GM18517 (cell line): Measurements from ENCODE around the gene TFDP2.
"Not testable (repeated sequence)": the region's sequence is repeated elsewhere in the genome, so short reads cannot be mapped to it uniquely, and the experiment has no call there.

Source experiments
- ATAC-seq: cut with Tn5 transposase; IDR thresholded peaks from one replicate; pipeline ENCODE4 v1.9.1; 2021; ENCODE audit warnings: mild to moderate bottlenecking, moderate library complexity; ENCODE audit not compliant: unreplicated experiment

The TFDP2 gene

DNA sequence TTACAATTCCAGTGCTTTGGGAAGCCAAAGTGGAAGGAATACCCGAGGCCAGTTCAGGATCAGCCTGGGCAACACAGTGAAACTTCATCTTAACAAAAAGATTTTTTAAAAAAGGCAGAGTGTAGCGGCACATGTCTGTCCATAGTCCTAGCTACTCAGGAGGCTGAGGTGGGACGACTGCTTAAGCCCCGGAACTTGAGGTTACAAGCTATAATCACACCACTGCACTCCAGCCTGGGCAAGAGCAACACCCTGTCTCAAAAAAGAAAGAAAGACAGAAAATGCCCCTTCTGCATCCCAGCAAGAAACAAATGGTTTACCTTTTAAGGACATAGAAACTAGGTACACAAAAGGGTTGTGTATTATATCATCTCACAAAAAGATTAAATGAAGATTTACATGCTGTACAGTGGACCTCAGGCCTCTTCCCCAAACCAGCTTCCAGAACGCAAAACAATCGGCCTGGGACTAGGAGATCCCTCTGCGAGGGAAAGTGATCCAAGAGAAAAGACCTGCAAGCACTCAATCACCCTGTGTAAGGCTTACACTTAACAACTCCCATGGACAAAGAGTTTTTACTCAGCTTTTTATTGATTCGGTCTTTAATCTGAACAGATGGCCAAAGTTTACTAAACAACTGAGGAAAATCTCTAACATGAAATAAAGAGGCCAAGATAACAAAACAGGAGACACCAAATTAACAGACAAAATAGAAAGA, 21.2 kb downstream of the TFDP2 start:
- no peak for ATAC-seq

GRCh38 chr3:142124243-142124642, 25.1 kb downstream of the TFDP2 start:
- no peak for ATAC-seq

DNA sequence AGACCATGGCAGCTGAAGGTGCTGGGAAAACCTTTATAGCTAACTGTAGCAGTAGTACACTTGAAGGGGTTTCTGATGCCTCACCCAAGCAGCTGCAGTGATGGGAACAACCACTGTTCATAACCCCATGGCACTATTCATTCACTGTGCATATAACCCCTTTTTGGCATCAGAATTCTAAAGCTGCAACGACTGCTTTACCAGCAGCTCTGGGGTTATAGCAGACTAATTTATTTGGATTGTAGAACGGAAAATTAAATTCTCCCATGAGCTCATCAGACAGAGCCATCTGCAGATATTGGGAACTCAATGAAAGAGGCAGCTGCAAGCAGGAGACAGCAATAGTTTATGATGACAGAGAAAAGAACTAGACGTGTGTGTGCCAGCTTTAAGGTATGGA, 28.6 kb downstream of the TFDP2 start:
- ATAC-seq = no peak

DNA sequence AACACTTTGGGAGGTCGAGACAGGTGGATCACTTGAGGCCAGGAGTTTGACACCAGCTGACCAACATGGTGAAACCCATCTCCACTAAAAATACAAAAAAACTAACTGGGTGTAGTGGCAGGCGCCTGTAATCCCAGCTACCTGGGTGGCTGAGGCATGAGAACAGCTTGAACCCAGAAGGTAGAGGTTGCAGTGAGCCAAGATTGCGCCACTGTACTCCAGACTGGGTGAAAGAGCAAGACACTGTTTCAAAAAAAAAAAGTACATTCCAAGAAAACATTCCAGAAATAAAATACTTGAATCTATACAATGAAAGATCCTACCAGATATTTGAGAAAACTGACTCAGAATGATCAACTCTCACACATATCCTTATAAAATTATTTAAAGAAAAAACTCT, 30.4 kb downstream of the TFDP2 start:
- ATAC-seq = no peak

GRCh38 chr3:142117056-142117851, 32.1 kb downstream of the TFDP2 start:
- ATAC-seq = no peak

- ATAC-seq = no peak
Observed at GRCh38 chr3:142115867-142116668, 33.3 kb downstream of the TFDP2 start.

DNA sequence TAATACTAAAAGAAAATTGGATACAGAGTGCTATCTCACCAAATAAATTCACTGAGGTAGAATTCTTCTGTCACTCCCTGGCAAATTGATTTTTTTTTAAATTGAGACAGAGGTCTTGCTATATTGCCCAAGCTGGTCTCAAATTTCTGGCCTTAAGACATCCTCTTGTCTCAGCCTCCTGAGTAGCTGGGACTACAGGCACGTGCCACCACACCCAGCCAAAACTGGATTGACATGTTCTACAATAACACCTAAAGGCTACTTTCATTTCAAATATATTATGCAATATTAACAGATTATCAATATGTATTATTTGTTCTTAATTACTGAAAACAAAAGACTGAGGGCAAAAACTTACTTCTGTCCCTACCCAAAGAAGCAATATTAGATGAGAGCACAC, 36.7 kb downstream of the TFDP2 start:
- ATAC-seq = no peak

- ATAC-seq = no peak
Observed at GRCh38 chr3:142106548-142106947, 42.8 kb downstream of the TFDP2 start.

- no peak for ATAC-seq
Observed at GRCh38 chr3:142105991-142106390, 43.4 kb downstream of the TFDP2 start.

DNA sequence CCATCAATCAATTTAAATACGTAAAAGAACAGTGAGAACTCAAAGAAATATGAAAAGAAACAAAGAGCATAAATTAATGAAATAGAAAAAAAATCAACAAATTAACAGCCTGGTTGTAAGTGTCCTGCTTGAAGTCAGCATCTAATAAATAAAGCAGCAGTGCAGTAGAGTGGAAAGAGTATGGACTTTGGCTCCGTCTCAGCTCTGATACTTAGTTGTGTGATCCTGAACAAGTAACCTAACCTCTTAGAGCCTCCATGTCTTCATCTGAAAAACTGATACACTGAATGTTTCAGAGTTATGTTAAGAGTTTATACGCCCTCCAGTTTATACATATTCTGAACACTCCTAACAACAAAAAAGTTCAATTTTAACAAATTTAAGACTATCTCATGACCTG, 44.6 kb downstream of the TFDP2 start:
- ATAC-seq = no peak

GRCh38 chr3:142098964-142099363, 50.4 kb downstream of the TFDP2 start:
- no peak for ATAC-seq

GRCh38 chr3:142097099-142097843, 52.1 kb downstream of the TFDP2 start:
- no peak for ATAC-seq

- no peak for ATAC-seq
Observed at GRCh38 chr3:142095841-142096240, 53.5 kb downstream of the TFDP2 start.

DNA sequence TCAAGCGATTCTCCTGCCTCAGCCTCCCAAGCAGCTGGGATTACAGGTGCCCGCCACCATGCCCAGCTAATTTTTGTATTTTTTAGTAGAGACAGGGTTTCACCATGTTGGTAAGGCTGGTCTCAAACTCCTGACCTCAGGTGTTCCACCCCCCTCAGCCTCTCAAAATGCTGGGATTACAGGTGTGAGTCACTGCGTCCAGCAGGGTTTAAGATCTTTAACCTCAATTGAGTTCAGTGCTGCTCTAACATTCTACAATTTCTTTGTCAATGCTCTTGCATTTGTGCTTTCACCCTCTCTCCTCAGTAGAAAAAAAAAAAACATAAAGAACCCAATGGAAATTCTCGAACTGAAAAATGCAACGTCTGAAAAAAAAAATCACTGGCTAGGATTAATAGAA, 60.4 kb downstream of the TFDP2 start:
- not testable (repeated sequence) for ATAC-seq

- ATAC-seq = no peak
Observed at GRCh38 chr3:142088522-142088921, 60.8 kb downstream of the TFDP2 start.

- ATAC-seq = no peak
Observed at GRCh38 chr3:142087676-142088075, 61.7 kb downstream of the TFDP2 start.

- ATAC-seq = no peak
Observed at GRCh38 chr3:142086581-142087090, 62.7 kb downstream of the TFDP2 start.

DNA sequence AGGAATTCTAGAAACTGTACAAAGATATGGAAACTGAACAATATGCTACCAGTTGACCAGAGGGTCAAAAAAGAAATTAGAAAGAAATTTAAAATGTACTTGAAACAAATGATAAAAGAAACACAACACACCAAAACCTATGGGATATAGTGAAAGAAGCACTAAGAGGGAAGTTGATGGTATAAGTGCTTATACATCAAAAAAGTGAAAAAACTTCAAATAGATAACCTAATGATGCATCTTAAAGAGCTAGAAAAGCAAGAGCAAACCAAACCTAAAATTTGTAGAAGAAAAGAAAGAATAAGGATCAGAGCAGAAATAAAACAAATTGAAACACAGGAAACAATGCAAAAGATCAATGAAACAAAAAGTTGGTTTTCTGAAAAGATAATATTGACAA, 68.2 kb downstream of the TFDP2 start:
- no peak for ATAC-seq

DNA sequence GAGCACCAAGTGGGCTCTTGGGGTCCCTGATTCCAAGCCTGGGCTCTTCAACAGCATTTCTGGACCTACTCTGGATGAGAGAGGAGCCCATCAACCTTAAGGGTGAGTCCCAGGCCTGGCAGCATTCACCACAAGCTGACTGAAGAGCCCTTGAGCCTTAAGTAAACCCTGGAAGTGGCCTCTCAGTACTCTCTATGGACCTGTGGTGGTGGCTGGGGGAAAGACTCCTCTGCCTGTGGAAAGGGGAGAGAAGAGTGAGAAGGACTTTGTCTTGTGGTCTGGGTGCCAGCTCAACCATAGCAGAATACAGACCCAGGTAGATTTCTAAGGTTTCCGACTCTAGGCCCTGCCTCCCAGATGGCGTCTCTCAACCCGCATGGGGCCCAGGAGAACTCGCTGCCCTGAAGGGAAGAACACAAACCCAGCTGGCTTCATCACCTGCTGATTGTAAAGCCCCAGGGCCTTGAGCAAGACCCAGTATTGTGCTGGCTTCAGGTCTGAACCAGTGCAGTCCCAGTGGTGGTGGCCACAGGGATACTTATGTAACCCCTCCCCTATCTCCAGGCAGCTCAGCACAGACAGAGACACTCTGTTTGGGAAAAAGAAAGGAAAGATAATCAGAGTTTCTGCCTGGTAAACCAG, 71.4 kb downstream of the TFDP2 start:
- ATAC-seq = no peak

DNA sequence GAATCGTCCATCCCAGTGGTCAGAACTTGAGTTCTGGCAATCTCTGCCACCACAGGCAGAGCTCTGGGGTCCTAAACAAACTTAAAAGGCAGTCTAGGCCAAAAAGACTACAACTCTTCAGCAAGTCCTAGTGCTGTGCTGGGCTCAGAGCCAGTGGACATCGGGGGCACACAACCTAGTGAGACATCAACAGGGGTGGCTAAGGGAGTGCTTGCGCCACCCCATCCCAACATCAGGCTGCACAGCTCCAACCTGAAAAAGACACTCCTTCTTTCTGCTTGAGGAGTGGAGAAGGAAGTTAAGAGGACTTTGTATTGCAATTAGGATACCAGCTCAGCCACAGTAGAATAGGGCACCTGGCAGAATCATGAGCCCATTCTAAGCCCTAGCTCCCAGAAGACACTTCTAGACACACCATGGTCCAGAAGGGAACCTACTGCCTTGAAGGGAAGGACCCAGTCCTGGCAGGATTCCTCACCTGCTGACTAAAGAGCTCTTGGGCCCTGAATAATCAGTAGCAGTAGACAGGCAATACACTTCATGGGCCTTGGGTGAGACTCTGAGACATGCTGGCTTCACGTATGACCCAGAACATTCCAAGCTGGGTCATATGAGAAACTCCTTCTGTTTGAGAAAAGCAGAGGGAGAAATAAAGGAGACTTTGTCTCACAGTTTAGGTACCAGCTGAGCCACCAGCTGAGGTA, 72.0 kb downstream of the TFDP2 start:
- ATAC-seq = no peak
